SU-DHL-6 (cell line): Measurements from ENCODE around the gene GPSM1.

Source experiments
- H2AFZ ChIP-seq: fragments of 200-600 bp; sonication (generic); 2 replicates; pipeline ENCODE4 v1.6.1; 2014; ENCODE audit warnings: low read depth, mild to moderate bottlenecking, moderate library complexity, mixed read lengths, antibody characterized with exemption, low read length; ENCODE audit not compliant: severe bottlenecking
- H3F3A ChIP-seq: fragments of 200-600 bp; shearing (Covaris generic); 2 replicates; pipeline ENCODE4 v1.6.0; 2016; ENCODE audit warnings: antibody characterized with exemption, mild to moderate bottlenecking; ENCODE audit not compliant: insufficient read depth
- H3K27ac ChIP-seq: fragments of 200-600 bp; sonication (generic); 2 replicates; pipeline ENCODE4 v1.5.1; 2016; ENCODE audit warnings: low read depth, mild to moderate bottlenecking, low read length, moderate library complexity, mixed read lengths
- H3K27me3 ChIP-seq: fragments of 200-600 bp; sonication (generic), shearing (Covaris generic); 2 replicates; pipeline ENCODE4 v1.6.0; 2014; ENCODE audit warnings: mild to moderate bottlenecking, low read length
- H3K36me3 ChIP-seq: fragments of 200-600 bp; sonication (generic); 2 replicates; pipeline ENCODE4 v1.6.1; 2014; ENCODE audit warnings: mild to moderate bottlenecking, low read length, mixed read lengths
- H3K4me2 ChIP-seq: fragments of 300-600, 200-600 bp; shearing (Covaris generic), sonication (generic); 2 replicates; pipeline ENCODE4 v1.6.0; 2014; ENCODE audit warnings: low read length, low read depth, mild to moderate bottlenecking; ENCODE audit not compliant: poor library complexity, severe bottlenecking
- H3K4me3 ChIP-seq: fragments of 200-600 bp; sonication (generic); 2 replicates; pipeline ENCODE4 v1.5.1; 2014; ENCODE audit warnings: antibody characterized with exemption, low read length, mild to moderate bottlenecking, mixed read lengths; ENCODE audit not compliant: insufficient read depth, poor library complexity, severe bottlenecking
- H3K79me2 ChIP-seq: fragments of 200-600 bp; sonication (generic); 2 replicates; pipeline ENCODE4 v1.6.1; 2014; ENCODE audit warnings: mild to moderate bottlenecking, low read length, moderate library complexity; ENCODE audit not compliant: insufficient read depth
- H3K9ac ChIP-seq: fragments of 200-600 bp; sonication (generic); 2 replicates; pipeline ENCODE4 v1.7.0; 2014; ENCODE audit warnings: mild to moderate bottlenecking, low read length
- H3K9me2 ChIP-seq: fragments of 200-600 bp; sonication (generic); replicated peaks from 2 replicates; pipeline ENCODE4 v1.6.1; 2014; ENCODE audit warnings: low read length; ENCODE audit not compliant: insufficient read depth
- H3K9me3 ChIP-seq: fragments of 200-600 bp; sonication (generic); 2 replicates; pipeline ENCODE4 v1.6.1; 2014; ENCODE audit warnings: low read length, mixed read lengths; ENCODE audit not compliant: insufficient read depth
- H4K20me1 ChIP-seq: fragments of 200-600 bp; sonication (generic); 2 replicates; pipeline ENCODE4 v1.6.1; 2014; ENCODE audit warnings: low read depth, mild to moderate bottlenecking, antibody characterized with exemption, low read length, moderate library complexity, mixed read lengths
- CTCF ChIP-seq: fragments of 200-600 bp; sonication (generic); IDR thresholded peaks from one replicate; pipeline ENCODE4 v1.5.1; 2017; ENCODE audit warnings: antibody characterized with exemption, mild to moderate bottlenecking, low read length, moderate library complexity; ENCODE audit not compliant: insufficient read depth, poor library complexity, severe bottlenecking
- EZH2phosphoT487 ChIP-seq: fragments of 200-600 bp; sonication (generic), shearing (Covaris generic); conservative IDR thresholded peaks from 2 replicates; pipeline ENCODE4 v1.6.1; 2018; ENCODE audit warnings: mild to moderate bottlenecking, antibody characterized with exemption, low read length, moderate library complexity, mixed read lengths

Gene GPSM1

GRCh38 chr9:136308006-136308701 lies 19.2 kb upstream of the GPSM1 start:
- Histone ChIP-seq H3K9ac (no peak overlapping the region), H3K4me3 (no peak overlapping the region), H3K27me3 (no peaks in the 10 kb centered on the region), H3F3A (0 out of 2 replicates have a peak, but pooled peaks cover 6% of the 10 kb centered on the region), H4K20me1 (no peaks in the 10 kb centered on the region), H2AFZ (no peak overlapping the region), H3K9me3 (peaks cover 14% of the 10 kb centered on the region; the same call in 1 of the 2 replicates), H3K4me2 (no peak overlapping the region), H3K79me2 (no peaks in the 10 kb centered on the region), H3K9me2 (no peaks in the 10 kb centered on the region), H3K27ac (no peak overlapping the region), H3K36me3 (no peaks in the 10 kb centered on the region)
- TF ChIP-seq EZH2phosphoT487 (no peak), CTCF (no peak)

GRCh38 chr9:136308702-136309053 lies 18.7 kb upstream of the GPSM1 start:
- TF ChIP-seq EZH2phosphoT487 = no peak
- no peak for TF ChIP-seq CTCF
- Histone ChIP-seq H3K27me3 (no peaks in the 10 kb centered on the region), H3F3A (0 out of 2 replicates have a peak, but pooled peaks cover 6% of the 10 kb centered on the region), H3K9ac (no peak overlapping the region), H3K36me3 (no peaks in the 10 kb centered on the region), H3K4me3 (no peak overlapping the region), H2AFZ (no peak overlapping the region), H3K27ac (no peak overlapping the region), H3K4me2 (no peak overlapping the region), H3K9me2 (no peaks in the 10 kb centered on the region), H3K79me2 (no peaks in the 10 kb centered on the region), H4K20me1 (no peaks in the 10 kb centered on the region), H3K9me3 (peaks cover 14% of the 10 kb centered on the region; the same call in 1 of the 2 replicates)

GRCh38 chr9:136309101-136309801 lies 18.1 kb upstream of the GPSM1 start:
- no peak overlapping the region for H3K27ac ChIP-seq

More at GRCh38 chr9:136309101-136309801, 18.1 kb upstream of the GPSM1 start:
- no peaks in the 10 kb centered on the region for H4K20me1 ChIP-seq
- H3K36me3 ChIP-seq = no peaks in the 10 kb centered on the region
- 0 out of 2 replicates have a peak, but pooled peaks cover 6% of the 10 kb centered on the region for H3F3A ChIP-seq
- no peak overlapping the region for H2AFZ ChIP-seq
- no peaks in the 10 kb centered on the region for H3K79me2 ChIP-seq
- TF ChIP-seq CTCF = no peak
- no peak for TF ChIP-seq EZH2phosphoT487
- H3K9ac ChIP-seq = no peak overlapping the region
- H3K27me3 ChIP-seq = no peaks in the 10 kb centered on the region
- H3K4me3 ChIP-seq = no peak overlapping the region
- H3K4me2 ChIP-seq = no peak overlapping the region
- peaks cover 14% of the 10 kb centered on the region; the same call in 1 of the 2 replicates for H3K9me3 ChIP-seq
- H3K9me2 ChIP-seq = no peaks in the 10 kb centered on the region
